GM20431 (cell line): ENCODE results near the gene AKNA.

Source experiments
- in situ Hi-C: fragments of 300-500 bp; cut with MseI, MboI; formaldehyde crosslinking; loops from one replicate; pipeline ENCODE4 v1.15.0; 2020; ENCODE audit warnings: low sequenced_read_pairs; ENCODE audit not compliant: unreplicated experiment

The AKNA gene

GRCh38 chr9:114367772-114368569 lies 19.8 kb downstream of the AKNA start:
- in situ Hi-C loops = no loop called here

GRCh38 chr9:114367366-114367765 lies 20.4 kb downstream of the AKNA start:
- in situ Hi-C loops = no loop called here

DNA sequence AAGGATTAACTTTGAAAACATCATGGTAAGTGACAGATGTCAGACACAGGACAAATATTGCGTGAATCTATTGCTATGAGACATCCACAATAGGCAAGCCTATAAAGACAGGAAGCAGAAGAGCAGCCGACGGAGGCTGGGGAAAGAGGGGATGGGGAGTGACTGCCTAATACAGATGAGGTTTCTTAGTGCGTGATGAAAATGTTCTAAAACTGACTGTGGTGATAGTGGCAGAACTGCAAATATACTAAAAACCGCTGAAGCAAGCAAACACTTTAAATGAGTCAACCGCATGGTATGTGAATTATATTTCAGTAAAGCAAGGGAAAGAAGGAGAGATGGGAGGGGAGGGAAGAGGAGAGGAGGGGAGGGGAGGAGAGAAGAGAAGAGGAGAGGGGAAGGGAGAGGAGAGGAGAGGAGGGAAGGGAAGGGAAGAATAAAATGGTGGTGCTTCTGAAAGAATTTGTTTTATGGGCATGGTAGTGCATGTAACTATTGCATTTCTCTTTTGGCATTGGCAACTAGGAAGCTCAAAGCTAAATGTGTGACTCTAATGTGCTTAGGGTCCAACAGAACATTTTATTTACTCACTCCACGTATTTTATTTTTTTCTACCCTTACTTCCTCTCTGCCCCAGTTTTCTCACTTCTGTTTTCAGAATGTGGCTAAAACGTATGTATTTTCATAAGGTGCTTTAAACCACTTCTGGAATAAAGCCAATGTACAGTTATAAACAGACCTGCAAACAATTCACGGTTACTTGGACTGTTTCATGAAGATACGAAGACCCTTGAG lies 21.3 kb downstream of the AKNA start:
- in situ Hi-C loops = no loop called here

GRCh38 chr9:114365194-114365593 lies 22.6 kb downstream of the AKNA start:
- in situ Hi-C loops = no loop called here

- in situ Hi-C loops = no loop called here
Observed at GRCh38 chr9:114364134-114365041, 23.4 kb downstream of the AKNA start.

- in situ Hi-C loops = no loop called here
Observed at GRCh38 chr9:114363424-114363823, 24.4 kb downstream of the AKNA start.

GRCh38 chr9:114362394-114362793 lies 25.4 kb downstream of the AKNA start:
- in situ Hi-C loops = no loop called here

DNA sequence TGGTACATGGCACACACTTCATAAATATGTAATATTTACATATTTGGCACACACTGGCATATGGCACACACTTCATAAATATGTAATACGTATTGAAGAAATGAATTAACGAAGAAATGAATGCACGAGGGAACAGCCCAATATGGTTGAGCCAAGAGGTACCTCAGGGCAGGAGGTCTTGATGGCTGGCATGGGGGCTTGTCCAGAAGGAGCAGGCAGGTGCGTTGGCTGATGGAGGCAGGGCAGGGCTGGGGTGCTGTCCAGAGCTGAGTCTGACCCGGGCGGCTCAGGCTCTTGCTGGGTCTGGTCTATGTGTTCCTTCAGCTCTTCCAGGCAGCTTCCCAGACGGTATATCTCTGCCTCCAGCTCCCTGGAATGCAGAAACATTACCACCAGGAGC lies 26.2 kb downstream of the AKNA start:
- in situ Hi-C loops = no loop called here

- in situ Hi-C loops = no loop called here
Observed at GRCh38 chr9:114359801-114360200, 28.0 kb downstream of the AKNA start.

GRCh38 chr9:114357911-114358328 lies 29.9 kb downstream of the AKNA start:
- in situ Hi-C loops = no loop called here

- in situ Hi-C loops = no loop called here
Observed at GRCh38 chr9:114357360-114357759, 30.4 kb downstream of the AKNA start.

DNA sequence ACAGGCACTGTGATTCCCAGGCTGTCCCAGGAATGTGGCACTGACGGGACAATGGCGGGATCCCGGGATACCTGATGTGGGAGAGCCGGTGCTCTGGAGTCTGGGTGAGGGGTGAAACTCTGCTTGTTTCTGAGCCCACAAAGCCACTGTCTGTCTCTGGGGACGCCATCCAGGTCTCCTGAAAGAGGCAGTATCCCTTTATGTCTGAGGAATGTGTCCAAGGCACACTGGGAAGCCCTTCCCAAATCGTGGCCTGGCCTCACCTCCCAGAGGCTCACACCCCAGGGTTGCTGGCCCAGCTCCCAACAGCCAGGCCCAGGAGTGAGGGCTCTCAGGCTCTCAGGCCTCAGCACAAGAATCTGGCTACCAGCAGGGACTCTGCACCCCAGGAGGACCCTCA lies 31.0 kb downstream of the AKNA start:
- in situ Hi-C loops = no loop called here

DNA sequence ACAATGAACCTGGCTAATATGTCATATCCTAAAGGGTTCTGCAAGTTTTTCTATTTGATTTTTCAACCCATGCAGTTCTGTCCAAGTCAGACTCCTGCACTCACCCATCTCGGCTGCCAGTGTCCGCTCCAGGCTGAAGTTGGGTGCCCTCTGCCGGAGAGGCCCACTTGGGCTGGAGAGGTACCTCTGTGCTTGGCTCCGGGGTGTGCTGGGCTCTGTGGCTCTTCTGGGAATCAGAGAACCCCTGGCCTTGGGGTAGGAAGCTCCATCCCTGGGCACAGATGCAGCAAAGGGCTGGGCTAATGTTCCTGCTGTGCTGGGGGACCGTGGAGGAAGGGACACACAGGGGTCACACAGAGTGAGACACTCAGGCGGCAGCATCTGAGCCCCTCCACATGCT lies 32.0 kb downstream of the AKNA start:
- in situ Hi-C loops = no loop called here

DNA sequence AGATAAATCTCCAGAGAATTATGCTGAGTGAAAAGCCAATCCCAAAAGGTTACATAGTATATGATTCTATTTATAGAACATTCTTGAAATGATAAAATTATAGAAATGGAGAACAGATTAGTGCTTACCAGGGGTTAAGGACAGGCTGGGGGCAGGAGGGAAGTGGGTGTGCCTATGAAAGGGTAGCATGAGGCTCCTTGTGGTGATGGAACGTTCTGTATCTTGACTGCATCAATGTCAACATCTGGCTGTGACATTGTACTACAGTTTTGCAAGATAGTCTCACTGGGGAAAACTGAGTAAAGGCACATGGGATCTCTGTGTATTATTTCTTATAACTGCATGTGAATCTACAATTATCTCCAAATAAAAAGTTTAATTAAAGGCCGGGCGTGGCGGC lies 35.9 kb downstream of the AKNA start:
- in situ Hi-C loops = no loop called here

- in situ Hi-C loops = no loop called here
Observed at GRCh38 chr9:114350636-114351401, 37.0 kb downstream of the AKNA start.

DNA sequence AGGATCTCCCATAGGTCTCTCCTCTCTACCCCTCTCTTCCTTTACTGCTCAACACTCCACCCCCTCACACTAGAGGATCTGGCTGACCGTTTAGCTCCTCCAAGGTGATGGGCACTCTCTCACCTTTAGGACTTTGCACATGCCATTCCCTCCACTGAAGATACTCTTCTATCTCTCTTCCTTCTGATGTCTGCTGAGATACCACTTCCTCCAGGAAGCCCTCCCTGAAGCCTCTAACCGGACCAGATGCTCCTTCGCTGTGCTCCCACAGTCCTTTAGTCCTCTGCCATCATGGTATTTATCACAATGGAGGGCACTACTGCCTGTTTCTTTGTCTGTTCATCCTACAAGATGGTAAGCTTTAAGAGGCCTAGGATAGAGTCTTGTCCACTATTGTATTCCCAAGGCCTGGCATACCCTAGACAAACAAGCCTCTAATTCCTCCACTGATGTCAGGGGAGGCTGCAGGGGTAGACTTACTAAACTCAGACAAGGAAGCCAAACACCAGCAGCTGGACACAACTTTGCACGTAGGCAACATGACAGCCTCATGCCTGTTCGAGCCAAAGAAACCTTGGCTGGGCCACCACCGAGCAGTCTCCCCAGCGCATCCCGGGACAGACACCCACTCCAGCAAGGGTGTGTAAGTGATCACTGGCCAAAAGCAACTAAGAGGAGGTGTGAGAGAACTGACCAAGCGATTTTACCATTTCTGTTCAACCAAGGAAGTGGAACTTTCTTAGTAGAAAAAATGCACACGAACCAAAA lies 37.9 kb downstream of the AKNA start:
- in situ Hi-C loops = no loop called here

GRCh38 chr9:114348906-114349482 lies 38.8 kb downstream of the AKNA start:
- in situ Hi-C loops = no loop called here

DNA sequence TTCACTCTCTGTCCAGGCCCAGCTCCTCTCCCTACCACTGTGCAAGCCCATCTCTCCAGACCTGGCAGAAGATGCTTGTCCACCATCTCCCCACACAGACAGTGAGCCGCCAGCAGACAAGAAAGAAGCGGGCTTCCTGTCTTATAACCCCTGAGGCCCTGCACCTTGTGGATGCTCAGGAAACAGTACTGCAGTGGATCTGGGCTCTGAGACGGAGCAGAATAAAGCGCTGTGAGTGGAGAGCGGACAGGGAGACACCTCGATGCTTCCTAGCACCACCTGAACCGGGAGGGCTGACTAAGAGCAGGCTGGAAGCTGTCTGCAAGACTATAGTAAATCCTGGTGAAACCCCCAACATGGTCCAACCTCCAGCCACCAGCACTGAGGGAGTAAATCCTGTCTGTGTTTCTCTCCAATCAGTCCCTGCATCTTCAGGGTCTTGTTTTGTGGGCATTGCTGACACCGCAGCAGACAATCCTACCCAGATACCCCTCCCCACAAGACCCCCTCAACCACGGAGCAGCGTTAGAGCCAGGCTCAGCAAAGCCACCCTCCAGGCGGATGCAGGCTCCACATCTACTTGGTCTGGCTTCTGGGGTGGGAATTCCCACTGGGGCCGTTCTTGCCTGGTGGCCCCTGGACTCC lies 39.4 kb downstream of the AKNA start:
- in situ Hi-C loops = no loop called here
